Lower lobe of right lung (tissue), 2 donors: Measurements from ENCODE around the gene TNFAIP2. TPM values are rescaled to one million over a fixed set of nuclear protein-coding genes. Genes with fewer than 3 reads are reported as not detected.
A peak's percentile ranks its signal among the peaks of the same experiment; 100 is the strongest.

Experiments
- ATAC-seq, 2 donors: fragments of 200-7000 bp; cut with Tn5 transposase; one replicate each; pipeline ENCODE4 v1.9.1; 2020 to 2022; ENCODE audit warnings: mild to moderate bottlenecking in 2 of 2, moderate library complexity in 2 of 2
- DNase-seq: peaks from one replicate; pipeline ENCODE4 v3.0.0-alpha.2; 2020
- H3K27ac ChIP-seq: fragments of 200-600 bp; one replicate; pipeline ENCODE4 v1.8.0; 2022
- H3K27me3 ChIP-seq: fragments of 200-600 bp; one replicate; pipeline ENCODE4 v1.8.0; 2022; ENCODE audit warnings: low read depth
- H3K36me3 ChIP-seq: fragments of 200-600 bp; one replicate; pipeline ENCODE4 v1.8.0; 2022; ENCODE audit warnings: mild to moderate bottlenecking
- H3K4me1 ChIP-seq: fragments of 200-600 bp; one replicate; pipeline ENCODE4 v1.8.0; 2022
- H3K4me3 ChIP-seq: fragments of 200-600 bp; one replicate; pipeline ENCODE4 v1.8.0; 2022; ENCODE audit warnings: mild to moderate bottlenecking
- H3K9me3 ChIP-seq: fragments of 200-600 bp; one replicate; pipeline ENCODE4 v1.8.0; 2022
- intact Hi-C: fragments of 100-400 bp; cut with DNase I; formaldehyde crosslinking; loops from one replicate; pipeline ENCODE4 v1.11.0; 2022
- total RNA-seq: library from RNA; stranded (reverse); fragmentation: NEBNext Ultra II Directional; extraction: Animal tissue kit (Norgen Biotek cat#: 25700); gene quantifications from one replicate; pipeline ENCODE4 v1.2.1, GENCODE V29; 2021
- TF ChIP-seq, protein P1 (sequence below): fragments of 200-600 bp; IDR thresholded peaks from one replicate; pipeline ENCODE4 v1.8.0; 2022; ENCODE audit warnings: antibody characterized with exemption, mild to moderate bottlenecking
- donor health status: DM: no; HTN: yes; CAD: no; lungs with severe emphysema.

Gene TNFAIP2
- total RNA-seq, 1 donor from 2014 or later, result 254 TPM

DNA sequence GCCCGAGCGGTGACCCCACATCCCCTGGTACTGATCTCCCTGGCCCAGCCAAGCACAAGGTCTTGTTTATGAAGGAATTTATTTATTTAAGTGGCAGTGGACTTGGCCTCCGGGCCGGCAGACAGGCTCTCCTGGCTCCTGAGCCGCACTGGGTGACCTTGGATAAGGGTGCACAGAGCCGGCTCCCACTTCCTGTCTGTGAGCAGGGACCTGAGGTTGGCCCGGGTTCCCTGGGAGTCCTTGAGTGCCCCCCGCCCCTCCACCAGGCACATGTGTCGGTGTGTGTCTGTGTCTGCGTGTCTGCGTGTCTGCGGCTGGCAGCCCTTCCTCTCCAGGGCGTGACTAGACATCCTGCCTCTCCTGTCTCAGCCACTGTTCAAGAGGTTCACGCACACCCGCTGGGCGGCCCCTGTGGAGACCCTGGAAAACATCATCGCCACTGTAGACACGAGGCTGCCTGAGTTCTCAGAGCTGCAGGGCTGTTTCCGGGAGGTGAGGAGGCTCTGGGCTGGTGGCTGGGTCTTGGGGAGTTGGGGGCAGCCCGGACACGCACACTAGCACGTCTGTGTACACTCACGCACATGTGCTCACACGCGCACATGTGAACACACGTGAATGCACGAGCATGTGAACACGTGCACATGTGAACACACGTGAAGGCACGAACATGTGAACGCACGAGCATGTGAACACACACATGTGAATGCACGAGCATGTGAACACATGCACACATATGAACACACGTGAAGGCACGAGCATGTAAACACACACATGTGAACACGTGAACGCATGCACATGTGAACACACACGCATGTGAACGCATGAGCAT, 9.3 kb downstream of the TNFAIP2 start:
- Histone ChIP-seq H3K4me3 (no peak overlapping the region), H3K9me3 (no peaks in the 10 kb centered on the region), H3K36me3 (peaks cover 82% of the 10 kb centered on the region), H3K4me1 (peaks cover 28% of the 10 kb centered on the region), H3K27ac (peak overlapping the region; percentile 6), H3K27me3 (no peaks in the 10 kb centered on the region)
- intact Hi-C loops, result no loop called here
- ATAC-seq, result no peak
- no peak for DNase-seq
- TF ChIP-seq, protein P1, sequence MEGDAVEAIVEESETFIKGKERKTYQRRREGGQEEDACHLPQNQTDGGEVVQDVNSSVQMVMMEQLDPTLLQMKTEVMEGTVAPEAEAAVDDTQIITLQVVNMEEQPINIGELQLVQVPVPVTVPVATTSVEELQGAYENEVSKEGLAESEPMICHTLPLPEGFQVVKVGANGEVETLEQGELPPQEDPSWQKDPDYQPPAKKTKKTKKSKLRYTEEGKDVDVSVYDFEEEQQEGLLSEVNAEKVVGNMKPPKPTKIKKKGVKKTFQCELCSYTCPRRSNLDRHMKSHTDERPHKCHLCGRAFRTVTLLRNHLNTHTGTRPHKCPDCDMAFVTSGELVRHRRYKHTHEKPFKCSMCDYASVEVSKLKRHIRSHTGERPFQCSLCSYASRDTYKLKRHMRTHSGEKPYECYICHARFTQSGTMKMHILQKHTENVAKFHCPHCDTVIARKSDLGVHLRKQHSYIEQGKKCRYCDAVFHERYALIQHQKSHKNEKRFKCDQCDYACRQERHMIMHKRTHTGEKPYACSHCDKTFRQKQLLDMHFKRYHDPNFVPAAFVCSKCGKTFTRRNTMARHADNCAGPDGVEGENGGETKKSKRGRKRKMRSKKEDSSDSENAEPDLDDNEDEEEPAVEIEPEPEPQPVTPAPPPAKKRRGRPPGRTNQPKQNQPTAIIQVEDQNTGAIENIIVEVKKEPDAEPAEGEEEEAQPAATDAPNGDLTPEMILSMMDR, result no peak

DNA sequence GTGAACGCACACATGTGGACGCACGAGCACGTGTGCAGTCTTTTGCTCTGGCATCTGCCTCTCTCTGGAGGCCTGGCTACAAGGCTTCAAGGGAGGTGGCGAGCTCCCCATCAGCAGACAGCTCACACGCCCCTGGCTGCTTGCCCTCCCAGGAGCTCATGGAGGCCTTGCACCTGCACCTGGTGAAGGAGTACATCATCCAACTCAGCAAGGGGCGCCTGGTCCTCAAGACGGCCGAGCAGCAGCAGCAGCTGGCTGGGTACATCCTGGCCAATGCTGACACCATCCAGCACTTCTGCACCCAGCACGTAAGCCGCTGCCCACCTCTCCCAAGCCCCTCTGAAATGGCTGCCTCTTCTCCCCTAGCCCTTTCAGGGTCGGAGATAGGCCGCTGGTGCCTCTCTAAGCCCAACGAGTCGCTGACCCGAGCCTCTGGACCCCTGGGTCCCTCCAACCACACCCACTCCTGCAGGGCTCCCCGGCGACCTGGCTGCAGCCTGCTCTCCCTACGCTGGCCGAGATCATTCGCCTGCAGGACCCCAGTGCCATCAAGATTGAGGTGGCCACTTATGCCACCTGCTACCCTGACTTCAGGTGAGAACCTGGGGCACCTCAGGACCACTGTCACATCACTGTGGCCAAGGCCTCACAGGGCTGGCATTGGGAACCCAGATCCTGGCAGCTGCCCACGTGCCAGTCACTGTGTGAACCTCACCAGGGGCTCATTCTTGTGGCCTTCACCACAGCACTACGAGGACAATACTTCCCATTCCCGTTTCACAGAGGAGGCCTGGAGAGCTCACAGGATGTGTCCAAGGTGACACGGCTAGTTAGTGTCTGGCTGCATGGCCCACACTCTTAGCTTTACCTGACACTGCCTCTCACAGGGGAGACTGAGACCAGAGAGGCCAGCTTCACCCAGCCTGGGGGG, 10.2 kb downstream of the TNFAIP2 start:
- Histone ChIP-seq H3K27me3 (no peaks in the 10 kb centered on the region), H3K27ac (no peak overlapping the region), H3K4me1 (peaks cover 20% of the 10 kb centered on the region), H3K9me3 (no peaks in the 10 kb centered on the region), H3K4me3 (no peak overlapping the region), H3K36me3 (peaks cover 75% of the 10 kb centered on the region)
- intact Hi-C loops, result no loop called here
- DNase-seq (no peak), ATAC-seq (no peak)
- TF ChIP-seq, protein P1, result no peak

DNA sequence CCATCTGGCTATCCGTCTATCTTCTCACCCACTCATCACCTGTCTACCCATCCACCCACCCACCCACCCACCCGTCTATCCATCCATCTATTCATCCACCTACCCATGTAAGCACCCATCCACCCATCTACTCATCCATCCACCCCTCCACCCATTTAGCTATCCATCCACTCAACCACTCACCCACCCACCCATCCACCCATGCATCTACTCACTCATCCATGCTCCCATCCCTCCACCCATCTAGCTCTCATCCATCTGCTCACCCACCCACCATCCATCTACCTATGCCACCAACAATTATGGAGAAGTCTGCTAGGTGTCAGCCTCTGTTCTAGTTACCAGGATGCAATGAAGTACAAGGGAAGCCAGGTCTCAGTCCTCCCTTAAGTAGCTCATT, 11.1 kb downstream of the TNFAIP2 start:
- Histone ChIP-seq H3K27me3 (peaks cover 4% of the 10 kb centered on the region), H3K4me1 (peaks cover 22% of the 10 kb centered on the region), H3K27ac (no peak overlapping the region), H3K36me3 (peaks cover 67% of the 10 kb centered on the region), H3K9me3 (no peaks in the 10 kb centered on the region), H3K4me3 (no peak overlapping the region)
- intact Hi-C loops, result no loop called here
- DNase-seq (no peak), ATAC-seq (no peak)
- TF ChIP-seq, protein P1, result no peak

DNA sequence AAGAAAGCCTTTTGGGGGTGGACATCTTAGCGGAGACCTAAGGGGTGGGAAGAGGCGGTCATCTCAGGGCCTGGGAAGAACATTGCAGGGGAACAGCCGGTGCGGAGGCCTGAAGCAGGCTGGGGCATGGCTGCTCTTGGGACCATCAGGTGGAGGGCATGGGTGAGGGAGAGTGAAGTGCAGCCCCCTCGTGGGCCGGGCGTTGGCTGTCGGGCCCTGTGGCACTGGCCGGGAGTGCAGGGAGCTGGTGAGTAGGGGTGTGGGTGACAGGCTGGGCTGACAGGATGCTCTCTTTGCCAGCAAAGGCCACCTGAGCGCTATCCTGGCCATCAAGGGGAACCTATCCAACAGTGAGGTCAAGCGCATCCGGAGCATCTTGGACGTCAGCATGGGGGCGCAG, 11.7 kb downstream of the TNFAIP2 start:
- no peaks in the 10 kb centered on the region for H3K9me3 ChIP-seq
- intact Hi-C loops, result no loop called here
- TF ChIP-seq, protein P1, result no peak
- H3K4me3 ChIP-seq, result no peak overlapping the region
- peaks cover 62% of the 10 kb centered on the region for H3K36me3 ChIP-seq
- DNase-seq (no peak), ATAC-seq (no peak)
- peaks cover 22% of the 10 kb centered on the region for H3K4me1 ChIP-seq
- H3K27ac ChIP-seq, result no peak overlapping the region
- H3K27me3 ChIP-seq, result peaks cover 5% of the 10 kb centered on the region

DNA sequence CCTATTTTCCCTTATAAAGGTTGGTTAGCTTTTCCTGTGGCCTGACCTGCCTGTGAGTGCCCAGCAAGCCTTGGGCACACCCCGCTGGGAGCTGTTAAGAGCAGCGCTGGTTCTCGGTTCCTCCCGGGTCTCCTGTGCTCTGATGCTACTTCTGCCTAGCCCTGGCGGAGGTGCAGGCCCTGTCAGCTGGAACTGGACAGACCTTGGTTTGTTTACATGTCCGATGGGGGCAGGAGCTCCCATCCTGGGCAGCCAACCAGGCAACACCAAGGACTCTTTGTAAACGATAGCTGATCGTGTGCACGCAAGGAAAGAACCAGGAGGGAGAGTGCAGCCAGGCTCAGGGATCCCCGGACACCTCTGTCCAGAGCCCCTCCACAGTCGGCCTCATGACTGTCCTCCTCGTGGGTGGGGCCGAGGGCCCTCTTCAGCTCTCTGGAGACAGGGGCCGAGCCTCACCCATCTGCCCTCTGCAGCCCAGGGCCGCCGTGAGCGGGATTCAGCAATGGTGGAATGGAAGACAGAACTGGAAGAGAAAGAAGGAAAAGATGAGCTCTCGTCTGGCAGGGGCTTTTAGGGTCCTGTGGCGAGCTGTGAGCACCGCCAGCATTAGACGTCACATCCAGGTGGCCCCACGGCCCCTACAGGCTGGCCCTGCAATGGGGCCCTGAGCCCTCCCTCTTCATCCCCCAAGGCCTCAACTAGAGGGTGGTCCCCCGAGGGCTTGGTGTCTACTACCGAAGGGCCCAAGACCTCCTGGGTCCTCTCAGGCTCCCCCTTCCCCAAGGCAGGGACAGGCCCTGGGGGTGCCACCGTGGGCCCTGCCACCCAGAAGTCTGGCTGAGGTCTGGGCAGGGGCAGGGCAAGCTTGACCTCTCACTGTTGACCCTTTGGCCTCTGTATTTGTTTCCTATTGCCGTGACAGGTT, 12.3 kb downstream of the TNFAIP2 start:
- TF ChIP-seq, protein P1, result no peak
- H3K27ac ChIP-seq, result no peak overlapping the region
- intact Hi-C loops, result no loop called here

More for the DNA sequence above, 12.3 kb downstream of the TNFAIP2 start:
- Histone ChIP-seq H3K4me1 (peaks cover 19% of the 10 kb centered on the region), H3K36me3 (peaks cover 55% of the 10 kb centered on the region), H3K4me3 (no peak overlapping the region), H3K27me3 (peaks cover 5% of the 10 kb centered on the region), H3K9me3 (no peaks in the 10 kb centered on the region)
- no peak for DNase-seq
- no peak for ATAC-seq
